ENCODE results near the gene SLC2A13.
A peak's percentile ranks its signal among the peaks of the same experiment; 100 is the strongest.
"Not testable (repeated sequence)": the region's sequence is repeated elsewhere in the genome, so short reads cannot be mapped to it uniquely, and the experiment has no call there.

The SLC2A13 gene

GRCh38 chr12:39848218-39848617 is 257.7 kb downstream of the SLC2A13 start:
- DNase-seq = not testable (repeated sequence)

DNA sequence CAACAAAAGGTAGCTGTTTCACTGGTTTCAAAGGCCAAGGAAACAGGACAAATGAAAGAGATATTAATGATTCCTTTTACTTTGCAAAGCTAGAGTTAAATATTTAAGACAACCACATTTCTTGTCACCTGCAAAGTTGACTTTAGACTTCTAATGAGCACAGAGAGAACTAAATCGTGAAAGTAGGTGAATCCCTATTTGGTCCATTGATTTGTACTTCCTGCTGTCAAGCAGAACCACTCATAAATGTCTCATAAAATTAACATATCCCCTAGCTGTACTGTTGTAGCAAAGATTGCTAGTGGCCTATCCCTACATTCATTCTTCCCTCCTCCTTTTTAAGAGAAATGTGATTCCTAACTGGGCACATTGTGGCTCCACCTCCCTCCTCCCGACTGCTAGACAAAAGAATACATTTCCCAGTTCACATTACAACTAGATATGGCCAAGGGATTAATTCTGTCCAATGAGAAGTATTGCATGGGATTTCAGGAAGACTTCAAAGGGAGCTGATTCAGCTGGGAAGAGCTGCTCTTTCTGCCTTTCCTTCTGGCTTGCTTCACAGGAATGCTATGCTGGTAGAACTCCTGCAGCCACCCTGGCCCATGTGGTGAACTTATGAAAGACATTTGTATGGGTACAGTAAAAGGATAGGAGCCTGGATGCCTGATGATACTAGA is 258.8 kb downstream of the SLC2A13 start:
- peak; percentile 17 for DNase-seq

- DNase-seq = no peak
Measured at GRCh38 chr12:39846304-39846703, 259.6 kb downstream of the SLC2A13 start.

DNA sequence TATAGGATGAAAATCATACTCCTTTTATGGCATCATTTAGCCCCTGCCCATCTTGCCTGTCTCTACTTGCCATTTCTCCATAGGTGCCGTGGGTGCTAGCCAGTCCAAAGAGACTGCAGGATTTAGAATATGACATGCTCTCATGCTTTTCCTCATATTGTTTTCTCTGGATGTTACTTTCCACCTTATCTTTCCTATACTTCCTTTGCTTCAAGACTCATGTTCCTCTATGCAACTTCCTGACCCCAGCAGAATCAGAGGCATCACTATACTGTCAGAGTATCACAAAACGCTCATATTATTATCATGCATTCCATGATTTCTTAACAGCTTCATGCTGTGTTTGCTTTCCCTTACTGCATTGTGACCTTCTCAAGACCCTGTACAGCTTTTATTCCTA is 265.5 kb downstream of the SLC2A13 start:
- DNase-seq = no peak

- DNase-seq = no peak
Measured at GRCh38 chr12:39839072-39839471, 266.8 kb downstream of the SLC2A13 start.

- no peak for DNase-seq
Measured at GRCh38 chr12:39835517-39836489, 270.1 kb downstream of the SLC2A13 start.

GRCh38 chr12:39831587-39832315 is 274.1 kb downstream of the SLC2A13 start:
- no peak for DNase-seq

- peak; percentile 1 for DNase-seq
Measured at GRCh38 chr12:39830852-39831520, 274.9 kb downstream of the SLC2A13 start.

- DNase-seq = no peak
Measured at GRCh38 chr12:39830171-39830570, 275.7 kb downstream of the SLC2A13 start.

GRCh38 chr12:39824505-39825212 is 281.2 kb downstream of the SLC2A13 start:
- DNase-seq = no peak

DNA sequence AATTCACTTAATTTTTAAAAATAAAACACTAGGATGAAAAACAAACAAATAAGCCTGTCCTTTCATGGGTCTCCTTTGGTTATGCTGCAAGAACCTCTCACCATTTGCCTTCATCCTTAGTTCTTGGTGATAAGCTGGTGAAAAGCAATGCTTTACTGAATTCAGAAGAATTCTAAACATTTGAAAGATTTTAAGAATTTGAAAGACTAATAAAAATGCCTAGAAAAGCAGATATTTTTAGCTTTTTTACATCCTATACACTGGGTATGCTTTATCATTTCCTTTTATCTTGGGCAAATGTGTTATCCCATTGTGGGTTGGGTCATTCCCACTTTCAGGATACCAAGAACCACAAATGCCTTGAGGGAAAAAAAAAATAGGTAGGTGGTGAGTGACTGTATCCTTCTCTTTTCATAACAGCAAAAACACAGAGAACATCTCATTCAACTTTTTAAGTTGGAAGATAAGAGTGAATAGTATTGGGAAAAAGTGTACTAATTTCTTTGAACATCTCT is 289.2 kb downstream of the SLC2A13 start:
- peak; percentile 1 for DNase-seq

DNA sequence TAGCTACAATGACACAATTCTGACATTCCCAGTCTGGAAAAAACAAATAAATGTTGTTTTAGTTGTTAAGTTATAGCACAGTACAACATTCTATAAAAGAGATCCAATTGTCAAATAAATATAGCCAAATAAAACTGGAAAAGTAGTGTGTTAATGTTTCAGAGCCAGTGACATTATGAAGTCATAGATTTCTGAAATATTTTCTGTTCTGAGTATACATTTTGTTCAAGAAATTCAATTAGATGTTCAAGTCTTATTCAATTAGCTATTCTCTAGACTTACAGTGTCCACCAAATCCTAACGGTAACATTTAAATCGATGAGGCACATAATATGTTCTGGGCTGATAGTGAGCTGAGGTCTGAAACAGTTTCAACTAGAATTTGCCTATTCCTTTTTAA is 290.1 kb downstream of the SLC2A13 start:
- DNase-seq = no peak

- no peak for DNase-seq
Measured at GRCh38 chr12:39814626-39815025, 291.3 kb downstream of the SLC2A13 start.

DNA sequence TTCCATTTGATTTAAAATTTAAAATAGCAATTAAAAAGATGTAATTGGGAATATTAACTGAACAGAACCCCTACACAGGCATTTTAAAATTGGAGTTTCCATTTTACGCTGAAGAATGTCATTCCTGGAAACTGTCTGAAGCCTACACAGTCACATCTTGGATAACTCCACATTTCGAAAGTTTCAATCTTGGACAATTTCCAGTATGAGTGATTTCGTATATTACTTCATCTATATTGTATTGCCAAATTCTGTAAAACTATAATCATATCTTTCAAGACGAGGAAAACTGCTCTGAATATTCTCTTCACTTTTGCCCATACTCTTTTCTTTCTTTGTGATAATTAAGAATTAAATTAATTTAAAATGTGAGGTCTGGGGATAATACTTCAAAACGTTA is 292.1 kb downstream of the SLC2A13 start:
- DNase-seq = peak; percentile 46

GRCh38 chr12:39812456-39812855 is 293.4 kb downstream of the SLC2A13 start:
- not testable (repeated sequence) for DNase-seq

- no peak for DNase-seq
Measured at GRCh38 chr12:39807043-39807442, 298.8 kb downstream of the SLC2A13 start.

GRCh38 chr12:39805651-39806050 is 300.2 kb downstream of the SLC2A13 start:
- no peak for DNase-seq

- no peak for DNase-seq
Measured at GRCh38 chr12:39804898-39805297, 301.0 kb downstream of the SLC2A13 start.

GRCh38 chr12:39804479-39804878 is 301.4 kb downstream of the SLC2A13 start:
- no peak for DNase-seq

DNA sequence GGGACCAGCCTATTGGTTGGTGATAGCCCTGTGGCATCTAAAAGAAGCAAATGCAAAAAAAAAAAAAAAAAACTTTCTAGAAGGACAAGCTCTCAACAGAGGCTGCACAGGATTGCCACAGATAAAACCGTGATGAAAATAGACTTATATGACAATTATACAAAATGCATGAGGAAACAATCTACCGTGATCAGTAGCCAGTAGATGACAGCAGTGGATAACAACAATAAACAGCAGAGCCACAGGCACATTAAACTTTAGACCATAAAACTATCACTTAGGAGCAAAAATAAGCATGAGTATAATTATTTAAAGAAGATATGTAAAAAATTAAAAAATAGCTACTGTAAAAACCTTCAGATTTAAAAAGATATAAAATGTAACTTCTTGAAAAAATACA is 302.7 kb downstream of the SLC2A13 start:
- no peak for DNase-seq

GRCh38 chr12:39798977-39799376 is 306.9 kb downstream of the SLC2A13 start:
- no peak for DNase-seq

DNA sequence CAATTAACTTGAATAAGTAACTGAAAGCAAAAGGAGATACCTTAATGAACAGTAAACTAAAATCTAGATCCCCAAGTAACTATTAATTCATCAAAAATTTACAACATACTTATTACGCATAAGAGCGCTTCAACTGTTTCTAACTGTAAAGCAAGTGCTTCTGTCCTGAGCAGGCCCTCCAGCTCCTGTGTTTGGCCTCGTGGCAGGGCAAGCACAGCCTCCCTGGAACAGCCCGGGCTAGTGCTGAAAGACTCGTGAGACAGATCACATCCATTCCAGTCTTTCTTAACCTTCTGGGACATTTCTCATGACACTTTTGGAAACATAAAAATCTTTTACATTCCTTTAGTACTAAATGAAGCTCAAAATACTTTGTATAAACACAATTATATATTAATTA is 307.5 kb downstream of the SLC2A13 start:
- DNase-seq = no peak
